Fibroblast of skin of abdomen (primary cell): ENCODE data around the gene PC.
"Not testable (repeated sequence)": the region's sequence is repeated elsewhere in the genome, so short reads cannot be mapped to it uniquely, and the experiment has no call there.

Experiments used
- DNase-seq: peaks from one replicate; pipeline ENCODE4 v3.0.0-alpha.2; 2013

Gene PC

DNA sequence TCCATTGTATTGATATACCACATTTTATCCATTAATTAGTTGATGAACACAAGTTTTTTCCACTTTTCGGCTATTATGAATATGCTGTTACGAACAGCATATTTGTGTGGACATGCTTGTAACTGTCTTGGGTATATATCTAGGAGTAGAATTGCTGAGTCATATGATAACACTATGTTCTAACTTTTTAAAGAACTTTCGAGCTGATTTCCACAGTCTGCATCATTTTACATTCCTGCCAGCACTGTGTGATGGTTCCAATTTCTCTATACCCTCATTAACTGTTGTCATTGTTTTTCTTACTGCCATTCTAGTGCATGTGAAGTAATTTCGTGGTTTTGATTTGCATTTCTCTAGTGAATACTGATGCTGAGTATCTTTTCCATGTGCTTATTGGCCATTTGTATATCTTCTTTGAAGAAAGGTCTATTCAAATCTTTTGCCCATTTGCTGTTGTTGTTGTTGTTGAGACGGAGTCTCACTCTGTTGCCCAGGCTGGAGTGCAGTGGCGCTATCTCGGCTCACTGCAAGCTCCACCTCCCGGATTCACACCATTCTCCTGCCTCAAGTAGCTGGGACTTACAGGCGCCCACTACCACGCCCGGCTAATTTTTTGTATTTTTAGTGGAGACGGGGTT, 122.3 kb downstream of the PC start:
- DNase-seq, result peak; percentile 38

DNA sequence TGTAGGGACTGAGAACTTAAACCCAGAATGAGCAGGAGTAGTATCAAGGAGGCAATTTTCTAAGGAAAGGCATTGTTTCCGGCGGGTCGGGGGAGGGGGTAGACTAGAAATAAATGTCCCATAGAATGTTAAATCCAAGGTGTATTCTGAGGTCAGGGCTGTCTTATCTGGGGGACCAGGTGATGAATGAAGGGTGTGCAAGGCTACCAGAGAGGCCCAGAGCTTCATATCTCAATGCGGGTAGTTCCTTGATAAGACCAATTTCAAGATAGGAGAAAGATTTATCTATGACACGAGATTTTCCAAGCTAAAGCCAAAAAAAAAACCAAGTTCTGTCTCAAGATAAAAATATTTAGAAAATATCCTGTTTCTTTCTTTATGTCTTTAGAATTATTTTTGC, 123.2 kb downstream of the PC start:
- DNase-seq, result no peak

DNA sequence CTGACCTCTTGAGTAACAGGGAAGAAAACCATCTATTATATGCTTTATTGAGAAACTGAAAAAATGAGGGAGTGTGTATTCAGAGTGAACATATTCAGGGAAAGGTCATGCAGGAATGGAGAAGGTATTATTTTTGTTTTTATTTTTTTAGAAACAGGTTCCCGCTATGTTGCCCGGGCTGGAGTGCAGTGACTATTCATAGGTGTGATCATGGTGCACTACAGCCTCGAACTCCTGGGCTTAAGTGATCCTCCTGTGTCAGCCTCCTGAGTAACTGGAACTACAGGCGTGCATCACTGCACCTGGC, 123.7 kb downstream of the PC start:
- no peak for DNase-seq

DNA sequence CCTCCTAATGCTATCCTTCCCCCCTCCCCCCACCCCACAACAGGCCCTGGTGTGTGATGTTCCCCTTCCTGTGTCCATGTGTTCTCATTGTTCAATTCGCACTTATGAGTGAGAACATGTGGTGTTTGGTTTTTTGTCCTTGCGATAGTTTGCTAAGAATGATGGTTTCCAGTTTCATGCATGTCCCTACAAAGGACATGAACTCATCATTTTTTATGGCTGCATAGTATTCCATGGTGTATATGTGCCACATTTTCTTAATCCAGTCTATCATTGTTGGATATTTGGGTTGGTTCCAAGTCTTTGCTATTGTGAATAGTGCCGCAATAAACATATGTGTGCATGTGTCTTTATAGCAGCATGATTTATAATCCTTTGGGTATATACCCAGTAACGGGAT, 133.6 kb downstream of the PC start:
- not testable (repeated sequence) for DNase-seq

- no peak for DNase-seq
These were observed 134.5 kb downstream of the PC start for GRCh38 chr11:66823700-66824099.

- no peak for DNase-seq
These were observed 137.3 kb downstream of the PC start for GRCh38 chr11:66820901-66821300.

DNA sequence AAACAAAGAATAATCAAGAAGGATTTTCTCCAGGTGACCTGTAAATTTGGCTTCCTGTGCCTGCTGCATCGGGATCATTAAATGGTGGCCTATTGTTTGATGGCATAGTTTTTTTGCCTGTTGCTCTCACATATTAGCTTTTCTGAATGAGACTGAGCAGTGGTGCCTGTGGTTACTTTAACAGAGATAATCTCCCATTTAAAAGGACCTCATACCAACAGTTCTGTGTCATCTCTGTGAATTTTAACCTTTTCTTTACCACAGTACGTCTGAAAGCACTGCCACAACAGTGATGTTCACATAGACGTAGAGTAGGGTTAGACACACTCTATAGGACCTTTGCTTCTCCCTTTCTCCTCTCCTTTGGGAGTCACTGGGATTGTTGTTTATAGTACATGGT, 137.8 kb downstream of the PC start:
- no peak for DNase-seq

GRCh38 chr11:66818231-66818955, 139.8 kb downstream of the PC start:
- DNase-seq, result peak; percentile 14

- DNase-seq, result no peak
These were observed 142.5 kb downstream of the PC start for GRCh38 chr11:66815646-66816045.

GRCh38 chr11:66814678-66815077, 143.5 kb downstream of the PC start:
- no peak for DNase-seq

DNA sequence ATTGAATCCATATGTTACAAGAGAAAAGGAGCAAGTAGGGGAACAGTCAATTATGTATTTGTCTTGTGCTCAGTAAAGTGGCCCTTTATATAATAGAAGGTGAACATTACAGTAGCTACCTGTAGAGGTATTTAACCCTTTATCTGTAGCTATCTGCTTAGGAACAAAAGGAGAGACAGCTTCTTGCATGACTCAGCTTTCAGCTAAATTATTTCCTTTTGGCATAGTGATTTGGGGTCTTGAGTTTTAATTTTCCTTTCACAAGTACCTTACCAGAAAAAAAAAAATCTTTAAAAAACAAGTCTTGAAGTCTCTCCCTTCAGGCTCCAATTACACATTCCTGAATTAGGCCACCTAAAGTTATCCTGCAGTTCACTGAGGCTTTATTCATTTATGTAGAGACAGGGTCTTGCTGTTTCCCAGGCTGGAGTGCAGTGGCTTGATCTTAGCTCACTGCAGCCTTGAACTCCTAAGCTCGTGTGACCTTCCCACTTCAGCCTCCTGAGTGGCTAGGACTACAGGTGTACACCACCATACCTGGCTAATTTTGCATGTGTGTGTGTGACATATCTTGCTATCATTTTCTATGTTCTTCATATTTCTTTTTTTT, 147.5 kb downstream of the PC start:
- DNase-seq, result no peak

DNA sequence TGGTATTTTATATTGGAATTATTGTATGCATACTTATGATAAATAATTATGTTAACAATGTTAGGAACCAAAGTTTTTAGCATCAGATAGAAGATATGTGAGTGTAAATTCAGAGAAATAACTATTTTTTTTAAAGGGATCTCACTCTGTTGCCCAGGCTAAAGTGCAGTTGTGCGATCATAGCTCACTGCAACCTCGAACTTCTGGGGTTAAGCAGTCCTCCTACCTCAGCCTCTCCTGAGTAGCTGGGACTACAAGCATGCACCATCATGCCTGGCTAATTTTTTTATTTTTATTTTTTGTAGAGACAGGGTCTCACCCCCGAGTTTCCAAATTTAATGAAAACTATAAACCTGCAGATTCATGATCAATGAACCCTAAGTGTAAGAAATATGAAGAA, 148.6 kb downstream of the PC start:
- no peak for DNase-seq

GRCh38 chr11:66800720-66801428, 157.3 kb downstream of the PC start:
- no peak for DNase-seq

DNA sequence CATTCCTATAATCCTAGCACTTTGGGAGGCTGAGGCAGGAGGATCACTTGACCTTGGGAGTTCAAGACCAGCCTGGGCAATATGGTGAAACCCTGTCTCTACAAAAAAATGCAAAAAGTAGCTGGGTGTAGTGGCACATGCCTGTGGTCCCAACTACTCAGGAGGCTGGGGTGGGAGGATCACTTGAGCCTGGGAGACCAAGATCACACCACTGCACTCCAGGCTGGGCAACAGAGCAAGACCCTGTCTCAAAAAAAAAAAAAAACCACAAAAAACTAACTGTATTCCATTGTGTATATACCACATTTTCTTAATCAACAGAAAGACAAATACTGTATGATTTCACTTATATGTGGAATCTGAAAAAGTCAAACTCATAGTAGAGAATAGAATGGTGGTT, 158.4 kb downstream of the PC start:
- not testable (repeated sequence) for DNase-seq
